WTC11 (cell line): ENCODE measurements around the gene ADRA2C. TPM values are rescaled to one million over a fixed set of nuclear protein-coding genes. Genes with fewer than 3 reads are reported as not detected.

Experiments used
- ATAC-seq: fragments of 200-7000 bp; cut with Tn5 transposase; 2 replicates; pipeline ENCODE4 v1.10.0; 2021; ENCODE audit warnings: mild to moderate bottlenecking, moderate library complexity
- CTCF ChIA-PET: fragments of 300-600 bp; sonication (Branson Sonifier 250); formaldehyde crosslinking; loops from one replicate; lab custom pipeline; 2021; ENCODE audit warnings: antibody characterized with exemption; lab: Charles Lee
- POLR2A ChIA-PET: fragments of 350-600 bp; sonication (Branson Sonifier 250); formaldehyde crosslinking; loops from one replicate; lab custom pipeline; 2021; ENCODE audit warnings: antibody characterized with exemption; lab: Charles Lee
- DNase-seq: peaks from one replicate; pipeline ENCODE4 v3.0.0; 2021; ENCODE audit warnings: low spot score
- H3K27ac Mint-ChIP-seq: 2 replicates; pipeline ENCODE4 v1.8.0; 2021; ENCODE audit warnings: mixed read lengths
- H3K27me3 Mint-ChIP-seq: 2 replicates; pipeline ENCODE4 v1.8.0; 2021; ENCODE audit warnings: low read depth, mild to moderate bottlenecking, moderate library complexity, mixed read lengths
- H3K36me3 Mint-ChIP-seq: 2 replicates; pipeline ENCODE4 v1.8.0; 2021; ENCODE audit warnings: mixed read lengths
- H3K4me1 Mint-ChIP-seq: 2 replicates; pipeline ENCODE4 v1.8.0; 2022; ENCODE audit warnings: mixed read lengths
- H3K4me3 Mint-ChIP-seq: 2 replicates; pipeline ENCODE4 v1.8.0; 2021; ENCODE audit warnings: mild to moderate bottlenecking, moderate library complexity, mixed read lengths
- H3K9me3 Mint-ChIP-seq: 2 replicates; pipeline ENCODE4 v1.8.0; 2021; ENCODE audit warnings: mixed read lengths
- E2F1 ChIP-seq: sonication (generic); formaldehyde crosslinking; IDR thresholded peaks from 2 replicates; pipeline ENCODE4 v1.8.0; 2022; ENCODE audit warnings: mild to moderate bottlenecking, missing genetic modification reagents
- FOXK1 ChIP-seq: sonication (generic); formaldehyde crosslinking; IDR thresholded peaks from 2 replicates; pipeline ENCODE4 v1.8.0; 2022; ENCODE audit warnings: mild to moderate bottlenecking, moderate library complexity, missing genetic modification reagents
- GTF2I ChIP-seq: fragments of 250-450 bp; sonication (Bioruptor Pico); conservative IDR thresholded peaks from 2 replicates; pipeline ENCODE4 v1.4.0; 2021; ENCODE audit warnings: mild to moderate bottlenecking
- HMGXB4 ChIP-seq: sonication (generic); formaldehyde crosslinking; IDR thresholded peaks from 2 replicates; pipeline ENCODE4 v1.8.1; 2023; ENCODE audit warnings: mild to moderate bottlenecking, moderate library complexity, missing genetic modification reagents
- IRF1 ChIP-seq: sonication (generic); formaldehyde crosslinking; IDR thresholded peaks from 2 replicates; pipeline ENCODE4 v1.8.0; 2023; ENCODE audit warnings: missing genetic modification reagents
- KAT7 ChIP-seq: sonication (generic); formaldehyde crosslinking; IDR thresholded peaks from 2 replicates; pipeline ENCODE4 v1.8.1; 2023; ENCODE audit warnings: missing genetic modification reagents, mild to moderate bottlenecking, borderline replicate concordance
- MAX ChIP-seq: sonication (generic); formaldehyde crosslinking; IDR thresholded peaks from 2 replicates; pipeline ENCODE4 v1.8.0; 2022; ENCODE audit warnings: mild to moderate bottlenecking, missing genetic modification reagents
- MXD4 ChIP-seq: fragments of 250-450 bp; sonication (Bioruptor Pico); IDR thresholded peaks from 2 replicates; pipeline ENCODE4 v1.8.0; 2021; ENCODE audit warnings: mild to moderate bottlenecking, moderate library complexity, borderline replicate concordance
- PRRX2 ChIP-seq: fragments of 250-450 bp; sonication (Bioruptor Pico); IDR thresholded peaks from 2 replicates; pipeline ENCODE4 v1.8.0; 2021; ENCODE audit warnings: mild to moderate bottlenecking
- SP1 ChIP-seq: sonication (generic); formaldehyde crosslinking; conservative IDR thresholded peaks from 2 replicates; pipeline ENCODE4 v1.8.1; 2022; ENCODE audit warnings: missing genetic modification reagents
- ZBTB21 ChIP-seq: sonication (generic); formaldehyde crosslinking; IDR thresholded peaks from 2 replicates; pipeline ENCODE4 v1.8.1; 2023; ENCODE audit warnings: mild to moderate bottlenecking, missing genetic modification reagents, borderline replicate concordance
- ZNF423 ChIP-seq: fragments of 250-450 bp; sonication (Bioruptor Pico); IDR thresholded peaks from 2 replicates; pipeline ENCODE4 v2.1.2; 2022; ENCODE audit warnings: mild to moderate bottlenecking, moderate library complexity
- ZNF532 ChIP-seq: fragments of 250-450 bp; sonication (Bioruptor Pico); IDR thresholded peaks from 2 replicates; pipeline ENCODE4 v1.9.0; 2021; ENCODE audit warnings: mild to moderate bottlenecking, borderline replicate concordance
- total RNA-seq: library from RNA; stranded (reverse); gene quantifications from 3 replicates; pipeline ENCODE4 v1.2.3, GENCODE V29; 2021

ADRA2C gene
- total RNA-seq, 1 experiment from 2014 or later = 21.8 TPM

DNA sequence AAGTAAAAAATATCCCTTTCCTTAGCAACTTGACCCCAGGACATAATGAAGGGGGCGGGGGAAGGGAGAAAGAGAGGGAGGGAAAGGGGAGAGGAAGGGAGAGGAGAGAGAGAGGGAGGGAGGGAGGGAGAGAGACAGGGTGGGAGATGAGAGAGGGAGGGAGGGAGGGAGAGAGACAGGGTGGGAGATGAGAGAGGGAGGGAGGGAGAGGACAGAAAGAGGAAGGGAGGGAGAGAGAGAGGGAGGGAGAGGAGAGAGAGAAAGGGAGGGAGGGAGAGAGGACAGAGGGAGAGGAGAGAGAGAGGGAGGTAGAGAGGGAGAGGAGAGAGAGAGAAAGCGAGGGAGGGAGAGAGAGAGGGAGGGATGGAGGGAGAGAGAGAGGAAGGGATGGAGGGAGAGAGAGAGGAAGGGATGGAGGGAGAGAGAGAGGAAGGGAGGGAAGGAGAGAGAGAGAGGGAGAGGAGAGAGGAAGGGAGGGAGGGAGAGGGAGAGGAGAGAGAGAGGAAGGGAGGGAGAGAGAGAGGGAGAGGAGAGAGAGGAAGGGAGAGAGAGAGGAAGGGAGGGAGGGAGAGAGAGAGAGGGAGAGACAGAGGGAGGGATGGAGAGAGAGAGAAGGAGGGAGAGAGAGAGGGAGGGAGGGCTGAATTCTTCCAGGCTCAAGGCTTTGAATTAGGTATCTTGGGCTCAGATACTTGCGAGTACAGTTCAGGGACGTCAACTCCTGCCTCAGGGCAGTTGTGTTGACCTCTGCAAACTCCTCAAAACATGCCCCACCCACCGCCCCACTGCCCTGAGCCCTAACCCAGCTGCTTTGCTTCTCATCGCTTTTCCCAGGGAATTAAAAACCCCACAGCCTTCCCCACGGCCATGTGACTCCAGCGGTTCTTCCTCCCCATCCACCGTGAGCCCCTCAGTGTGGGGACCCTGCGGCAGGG, 40.0 kb upstream of the ADRA2C start (continued):
- TF ChIP-seq ZNF532 (CRISPR knock-in tag) = no peak
- TF ChIP-seq MXD4 (CRISPR knock-in tag) = no peak

- no peak overlapping the region for H3K27ac Mint-ChIP-seq
Measured at GRCh38 chr4:3727847-3728469, 38.2 kb upstream of the ADRA2C start.

GRCh38 chr4:3729188-3729881, 36.9 kb upstream of the ADRA2C start:
- CTCF ChIA-PET = interaction anchor here (0.7 to 2.5 kb wide), 13 partner anchors 8 to 213 kb away, joined by 3 to 19 read pairs (median 5); partner anchors contain the start of gene ADRA2C
- POLR2A ChIA-PET = no interaction called here
- Mint-ChIP-seq H3K36me3 (no peaks in the 10 kb centered on the region), H3K9me3 (no peaks in the 10 kb centered on the region), H3K4me3 (no peak overlapping the region), H3K27me3 (peaks cover 28% of the 10 kb centered on the region), H3K4me1 (peaks cover 27% of the 10 kb centered on the region), H3K27ac (no peak overlapping the region)
- DNase-seq = no peak
- no peak for ATAC-seq
- TF ChIP-seq SP1 (CRISPR knock-in tag) (no peak), GTF2I (CRISPR knock-in tag) (0 out of 2 replicates have a peak, but pooled peaks have one; percentile 74), IRF1 (no peak)

More at GRCh38 chr4:3727847-3728469, 38.2 kb upstream of the ADRA2C start:
- Mint-ChIP-seq H3K4me3 (no peak overlapping the region), H3K4me1 (peaks cover 33% of the 10 kb centered on the region), H3K36me3 (no peaks in the 10 kb centered on the region), H3K9me3 (no peaks in the 10 kb centered on the region), H3K27me3 (peaks cover 38% of the 10 kb centered on the region)
- ATAC-seq (no peak), DNase-seq (no peak)
- ChIA-PET POLR2A (no interaction called here), CTCF (interaction anchor here (1.1 to 2.5 kb wide), 8 partner anchors 10 to 214 kb away, joined by 3 to 19 read pairs (median 6); no protein-coding TSS in a partner anchor)
- TF ChIP-seq KAT7 (CRISPR knock-in tag) = no peak
- TF ChIP-seq ZNF423 (CRISPR knock-in tag) = peak; percentile 78

DNA sequence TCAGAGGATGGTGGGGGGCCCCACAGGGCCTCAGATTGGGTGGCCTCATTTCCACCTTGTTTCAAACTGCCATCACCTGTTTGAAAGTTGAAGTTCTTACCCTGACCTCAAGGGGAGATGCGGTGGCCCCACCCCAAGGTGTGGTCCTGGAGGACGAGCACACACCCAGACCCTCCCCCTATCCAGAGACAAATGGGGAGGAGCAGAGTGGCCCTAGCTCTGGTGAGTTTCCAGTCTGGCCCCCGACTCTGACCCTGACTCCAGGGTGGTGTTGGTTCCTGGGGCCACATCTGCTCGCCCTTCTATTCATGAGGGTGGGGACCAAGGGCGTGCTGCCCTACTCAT, 36.3 kb upstream of the ADRA2C start:
- peak; percentile 73 for ATAC-seq
- Mint-ChIP-seq H3K36me3 (no peaks in the 10 kb centered on the region), H3K27ac (no peak overlapping the region), H3K9me3 (no peaks in the 10 kb centered on the region), H3K27me3 (peaks cover 23% of the 10 kb centered on the region), H3K4me1 (peaks cover 22% of the 10 kb centered on the region), H3K4me3 (no peak overlapping the region)
- CTCF ChIA-PET = interaction anchor here (0.6 to 2.5 kb wide), 11 partner anchors 9 to 151 kb away, joined by 3 to 19 read pairs (median 6); partner anchors contain the start of gene ADRA2C
- POLR2A ChIA-PET = no interaction called here
- DNase-seq = no peak
- TF ChIP-seq MAX (CRISPR knock-in tag) (no peak), FOXK1 (CRISPR knock-in tag) (no peak), E2F1 (CRISPR knock-in tag) (no peak), HMGXB4 (CRISPR knock-in tag) (no peak), ZNF532 (CRISPR knock-in tag) (no peak), PRRX2 (CRISPR knock-in tag) (no peak), ZBTB21 (CRISPR knock-in tag) (no peak)
